GM23338 (cell line): Measurements from ENCODE around the gene CD226.

Experiments used
- CTCF ChIP-seq, 2 experiments: fragments of 200-600 bp in 1 of 2; sonication (generic) in 1 of 2; conservative IDR thresholded peaks; 2 replicates each; pipeline versions ENCODE4 v1.5.1 to v1.6.1; 2016 to 2017; ENCODE audit warnings: antibody characterized with exemption in 2 of 2, low read depth in 2 of 2, mild to moderate bottlenecking in 2 of 2, moderate library complexity in 1 of 2
- EZH2 ChIP-seq: fragments of 200-600 bp; sonication (generic); IDR thresholded peaks from one replicate; pipeline ENCODE4 v1.8.0; 2017; ENCODE audit warnings: antibody characterized with exemption, mild to moderate bottlenecking, low read depth; ENCODE audit not compliant: unreplicated experiment
- POLR2AphosphoS5 ChIP-seq: IDR thresholded peaks from 2 replicates; pipeline ENCODE4 v1.6.1; 2016; ENCODE audit warnings: antibody characterized with exemption, low read depth
- REST ChIP-seq: IDR thresholded peaks from one replicate; pipeline ENCODE4 v1.6.1; 2018; ENCODE audit warnings: antibody characterized with exemption; ENCODE audit not compliant: unreplicated experiment

- TF ChIP-seq CTCF (conservative IDR thresholded peaks at IDR 0.05; ENCODE audit: low read depth in 2 of 2) (no peak), EZH2 (no peak), REST (no peak), POLR2AphosphoS5 (no peak)
These were observed 76.3 kb downstream of the CD226 start for GRCh38 chr18:69871363-69871762.
